ENCODE measurements around the gene GLRX5.
"Not testable (repeated sequence)": the region's sequence is repeated elsewhere in the genome, so short reads cannot be mapped to it uniquely, and the experiment has no call there.

Gene GLRX5

GRCh38 chr14:95559203-95559602 is 24.4 kb downstream of the GLRX5 start:
- DNase-seq (ENCODE audit: low read depth), result no peak

GRCh38 chr14:95561001-95561412 is 26.2 kb downstream of the GLRX5 start:
- peak; percentile 86 for DNase-seq (ENCODE audit: low read depth)

GRCh38 chr14:95562892-95563685 is 28.2 kb downstream of the GLRX5 start:
- DNase-seq (ENCODE audit: low read depth), result peak; percentile 67

DNA sequence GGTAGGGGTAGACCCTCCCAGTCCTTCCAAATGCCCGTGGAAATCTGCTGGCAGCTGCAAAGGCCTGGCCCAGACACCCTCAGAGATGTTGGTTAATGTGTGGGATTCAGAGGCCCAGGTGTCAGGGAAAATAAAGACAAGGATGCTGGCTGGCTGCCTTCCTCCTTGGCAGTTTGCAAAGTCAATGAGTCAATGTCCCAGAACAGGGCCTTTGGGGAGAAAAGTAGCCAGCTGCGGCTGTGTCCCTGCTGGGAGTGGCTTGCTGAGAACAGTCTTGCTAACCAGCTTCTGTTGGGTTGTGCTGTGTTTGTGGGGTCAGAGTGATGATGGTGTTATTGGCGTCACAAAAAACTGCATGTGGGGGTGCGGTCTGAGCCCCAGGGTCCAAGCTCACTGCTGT is 29.2 kb downstream of the GLRX5 start:
- peak; percentile 10 for DNase-seq (ENCODE audit: low read depth)

- no peak for DNase-seq (ENCODE audit: low read depth)
These were observed 34.6 kb downstream of the GLRX5 start for GRCh38 chr14:95569440-95569839.

DNA sequence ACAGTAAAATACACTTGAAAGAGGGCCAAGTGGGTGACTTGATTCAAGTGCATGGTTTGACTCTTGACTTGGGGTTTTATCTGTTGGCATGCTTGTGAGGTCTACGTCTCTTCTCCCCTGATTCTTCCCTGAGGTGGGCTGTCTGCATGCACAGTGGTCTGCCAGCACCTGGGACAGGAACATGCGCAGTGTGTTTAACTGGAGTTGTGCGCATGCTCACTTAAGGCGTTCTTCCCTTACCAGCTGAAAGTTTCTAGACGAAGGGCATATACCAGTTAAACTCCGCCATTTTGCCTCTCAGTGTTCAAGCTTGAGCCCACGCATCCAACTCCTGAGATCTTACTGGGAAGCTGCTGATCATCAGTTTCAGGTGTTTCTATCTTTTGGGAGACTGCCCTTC is 38.5 kb downstream of the GLRX5 start:
- DNase-seq (ENCODE audit: low read depth), result no peak

- DNase-seq (ENCODE audit: low read depth), result no peak
These were observed 41.1 kb downstream of the GLRX5 start for GRCh38 chr14:95575840-95576473.

- DNase-seq (ENCODE audit: low read depth), result no peak
These were observed 42.4 kb downstream of the GLRX5 start for GRCh38 chr14:95577067-95577800.

- DNase-seq (ENCODE audit: low read depth), result no peak
These were observed 43.0 kb downstream of the GLRX5 start for GRCh38 chr14:95577870-95578269.

GRCh38 chr14:95583836-95584617 is 49.2 kb downstream of the GLRX5 start:
- not testable (repeated sequence) for DNase-seq (ENCODE audit: low read depth)

DNA sequence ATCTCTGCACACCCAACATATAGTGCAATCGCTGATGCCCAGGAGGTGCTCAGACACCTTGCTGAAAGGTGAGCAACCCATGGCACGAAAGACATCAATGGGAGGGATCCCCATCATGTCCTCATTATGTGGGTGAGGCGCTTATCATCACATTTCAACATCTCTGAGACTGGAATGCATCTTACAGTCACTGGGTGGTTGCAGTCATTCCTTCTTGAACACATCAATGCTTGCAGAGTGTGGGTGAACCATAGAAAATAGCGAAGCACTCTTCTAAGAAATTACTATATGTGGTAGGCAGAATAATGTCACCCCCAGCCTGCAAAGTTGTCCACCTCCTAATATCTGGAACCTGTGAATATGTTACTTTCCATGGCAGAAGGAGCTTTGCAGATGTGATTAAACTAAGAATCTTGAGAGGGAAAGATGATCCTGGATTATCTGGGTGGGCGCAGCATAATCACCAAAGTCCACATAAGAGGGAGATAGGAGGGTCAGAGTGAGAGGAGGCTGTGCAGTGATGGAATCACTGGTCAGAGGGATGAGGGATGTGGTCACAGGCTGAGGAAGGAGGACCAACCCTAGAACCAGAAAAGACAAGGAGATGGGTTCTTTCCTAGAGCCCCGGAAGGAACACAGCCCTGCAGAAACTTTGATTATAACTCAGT is 51.2 kb downstream of the GLRX5 start:
- DNase-seq (ENCODE audit: low read depth), result no peak

DNA sequence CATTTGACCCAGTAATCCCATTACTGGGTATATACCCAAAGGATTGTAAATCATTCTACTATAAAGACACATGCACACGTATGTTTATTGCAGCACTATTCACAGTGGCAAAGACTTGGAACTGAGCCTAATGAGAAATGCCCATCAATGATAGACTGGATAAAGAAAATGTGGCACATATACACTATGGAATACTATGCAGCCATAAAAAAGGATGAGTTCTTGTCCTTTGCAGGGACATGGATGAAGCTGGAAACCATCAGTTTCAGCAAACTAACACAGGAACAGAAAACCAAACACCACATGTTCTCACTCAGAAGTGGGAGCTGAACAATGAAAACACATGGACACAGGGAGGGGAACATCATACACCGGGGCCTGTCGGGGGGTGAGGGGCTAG is 56.3 kb downstream of the GLRX5 start:
- DNase-seq (ENCODE audit: low read depth), result not testable (repeated sequence)
